GM12875 (cell line): Measurements from ENCODE around the gene WDFY3.

Source experiments
- H3K4me3 ChIP-seq: one replicate; pipeline ENCODE4 v1.5.1; 2011; ENCODE audit warnings: low read depth, low read length, control low read depth
- TF ChIP-seq, protein P1 (sequence below): IDR thresholded peaks from 2 replicates; pipeline ENCODE4 v1.5.1; 2011; ENCODE audit warnings: low read depth, mild to moderate bottlenecking, control low read depth, inconsistent platforms, low read length, moderate library complexity, borderline replicate concordance; ENCODE audit not compliant: insufficient read depth

WDFY3 gene

DNA sequence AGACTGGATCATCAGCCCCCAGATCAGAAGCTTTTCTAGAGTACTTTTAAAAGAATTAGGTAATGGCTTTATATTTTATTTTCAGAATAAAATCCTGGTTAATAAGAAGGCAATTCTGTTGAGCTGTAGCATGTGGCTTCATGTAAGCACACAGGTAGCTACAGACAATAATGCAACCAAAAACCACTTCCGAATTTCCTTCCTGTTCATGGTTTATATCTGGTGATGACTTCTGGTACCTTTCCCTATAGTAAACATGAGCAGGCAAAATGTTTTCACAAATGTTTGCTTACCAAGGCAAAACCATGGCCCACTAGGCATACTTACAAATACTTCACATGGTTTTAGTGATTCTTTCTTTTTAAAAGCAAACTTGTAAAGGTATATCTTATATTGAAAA lies 239.0 kb downstream of the WDFY3 start:
- no peak overlapping the region for H3K4me3 ChIP-seq
- TF ChIP-seq, protein P1, sequence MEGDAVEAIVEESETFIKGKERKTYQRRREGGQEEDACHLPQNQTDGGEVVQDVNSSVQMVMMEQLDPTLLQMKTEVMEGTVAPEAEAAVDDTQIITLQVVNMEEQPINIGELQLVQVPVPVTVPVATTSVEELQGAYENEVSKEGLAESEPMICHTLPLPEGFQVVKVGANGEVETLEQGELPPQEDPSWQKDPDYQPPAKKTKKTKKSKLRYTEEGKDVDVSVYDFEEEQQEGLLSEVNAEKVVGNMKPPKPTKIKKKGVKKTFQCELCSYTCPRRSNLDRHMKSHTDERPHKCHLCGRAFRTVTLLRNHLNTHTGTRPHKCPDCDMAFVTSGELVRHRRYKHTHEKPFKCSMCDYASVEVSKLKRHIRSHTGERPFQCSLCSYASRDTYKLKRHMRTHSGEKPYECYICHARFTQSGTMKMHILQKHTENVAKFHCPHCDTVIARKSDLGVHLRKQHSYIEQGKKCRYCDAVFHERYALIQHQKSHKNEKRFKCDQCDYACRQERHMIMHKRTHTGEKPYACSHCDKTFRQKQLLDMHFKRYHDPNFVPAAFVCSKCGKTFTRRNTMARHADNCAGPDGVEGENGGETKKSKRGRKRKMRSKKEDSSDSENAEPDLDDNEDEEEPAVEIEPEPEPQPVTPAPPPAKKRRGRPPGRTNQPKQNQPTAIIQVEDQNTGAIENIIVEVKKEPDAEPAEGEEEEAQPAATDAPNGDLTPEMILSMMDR = no peak

GRCh38 chr4:84726356-84726755 lies 240.1 kb downstream of the WDFY3 start:
- TF ChIP-seq, protein P1 = no peak
- H3K4me3 ChIP-seq = no peak overlapping the region

GRCh38 chr4:84722720-84723119 lies 243.8 kb downstream of the WDFY3 start:
- TF ChIP-seq, protein P1 = no peak
- H3K4me3 ChIP-seq = no peak overlapping the region

DNA sequence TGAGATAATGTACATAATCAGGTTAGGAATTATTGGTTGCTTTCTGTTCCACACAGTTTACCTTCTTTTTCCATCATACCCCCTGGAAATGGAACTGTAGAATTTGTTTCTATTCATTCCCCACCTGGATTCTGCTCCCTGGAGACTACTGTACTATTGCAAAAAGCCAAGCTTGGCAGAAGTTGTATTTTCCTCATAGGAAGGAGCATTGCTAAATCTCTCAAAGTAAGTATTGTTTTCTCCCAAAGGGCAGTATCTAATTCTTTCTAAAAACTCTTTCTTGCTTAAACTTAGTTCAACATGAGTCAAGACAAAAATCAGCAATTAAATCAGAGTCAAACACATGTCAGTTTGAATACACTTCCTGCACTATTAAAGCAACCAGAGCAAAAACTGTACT lies 247.4 kb downstream of the WDFY3 start:
- TF ChIP-seq, protein P1 = no peak
- no peak overlapping the region for H3K4me3 ChIP-seq

DNA sequence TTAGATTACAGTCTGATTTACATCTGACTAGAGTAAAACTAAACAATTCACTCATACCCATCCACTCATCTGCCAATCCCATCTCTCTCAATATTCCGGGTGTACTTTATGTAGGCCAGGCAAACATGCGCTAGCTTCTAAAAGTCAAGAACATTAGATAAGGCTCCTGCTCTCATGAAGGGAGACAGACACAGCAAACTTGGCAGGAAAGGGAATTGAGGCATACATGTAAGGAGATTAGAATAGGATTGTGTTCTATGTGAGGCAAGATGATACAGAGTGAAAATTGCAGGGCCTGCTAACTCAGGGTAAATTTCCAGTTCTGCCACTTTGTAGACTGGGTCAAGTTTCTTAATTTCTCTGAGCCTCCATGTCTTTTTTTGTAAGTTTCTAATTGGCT lies 247.8 kb downstream of the WDFY3 start:
- H3K4me3 ChIP-seq = no peak overlapping the region
- TF ChIP-seq, protein P1 = no peak

- TF ChIP-seq, protein P1 = no peak
- H3K4me3 ChIP-seq = no peak overlapping the region
These were observed 255.9 kb downstream of the WDFY3 start for GRCh38 chr4:84710548-84710947.

DNA sequence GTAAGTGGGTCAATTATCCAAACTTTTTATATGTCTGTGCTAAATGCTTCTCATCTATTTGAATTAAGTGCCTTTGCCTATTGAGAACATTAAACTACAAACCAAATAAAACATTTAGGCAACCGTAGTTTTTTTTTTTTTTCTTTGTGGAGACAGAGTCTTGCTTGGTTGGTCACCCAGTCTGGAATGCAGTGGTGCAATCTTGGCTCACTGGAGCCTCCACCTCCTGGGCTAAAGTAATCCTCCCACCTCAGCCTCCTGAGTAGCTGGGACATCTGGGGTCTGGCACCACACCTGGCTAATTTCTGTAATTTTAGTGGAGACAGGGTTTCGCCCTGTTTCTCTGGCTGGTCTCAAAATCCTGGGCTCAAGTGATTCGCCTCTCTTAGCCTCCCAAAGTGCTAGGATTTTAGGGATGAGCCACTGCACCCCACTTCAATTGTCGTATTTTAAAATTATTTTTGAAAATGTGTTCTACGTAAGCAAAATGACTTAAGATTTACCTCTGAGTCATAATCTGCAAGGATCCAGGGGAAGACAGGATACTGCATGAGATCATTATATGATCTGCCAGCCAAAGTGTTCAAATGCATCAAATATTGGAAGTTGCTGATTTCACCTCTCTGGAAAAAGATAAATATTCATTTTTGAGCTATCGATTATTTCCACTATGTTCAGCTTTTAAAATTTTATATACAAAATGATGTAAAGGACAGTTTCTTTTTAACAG lies 257.9 kb downstream of the WDFY3 start:
- TF ChIP-seq, protein P1 = no peak
- H3K4me3 ChIP-seq = no peak overlapping the region
